ENCODE measurements around the gene KY. TPM values are rescaled to one million over a fixed set of nuclear protein-coding genes. Genes with fewer than 3 reads are reported as not detected.

The KY gene
- total and polyA plus RNA-seq, 2 of the 8 experiments (the other 6 are each of a cell fraction or from before 2014, with no cell fraction given), result not detected

- TF ChIP-seq EZH2 (IDR thresholded peaks at IDR 0.05; ENCODE audit: low read depth, low read length, severe bottlenecking), result no peak
- no peak for TF ChIP-seq SP2 (IDR thresholded peaks at IDR 0.05; ENCODE audit: low read length)
- TF ChIP-seq CHD1 (IDR thresholded peaks at IDR 0.05; ENCODE audit: low read depth, low read length), result no peak
- TF ChIP-seq HDAC2 (IDR thresholded peaks at IDR 0.05; ENCODE audit: borderline replicate concordance in 1 of 2, low read depth in 2 of 2, low read length in 2 of 2), result no peak
- no peak for TF ChIP-seq SAP30 (IDR thresholded peaks at IDR 0.05; ENCODE audit: insufficient read depth, insufficient replicate concordance, low read length)
- no peak for TF ChIP-seq TCF12 (IDR thresholded peaks at IDR 0.05; ENCODE audit: low read depth, low read length)
Observed at GRCh38 chr3:134651347-134652041, 672 bp upstream of the KY start (continued).

All from H1 (cell line).